NOMO-1 treated with DMSO at 0.1 percent for 48 hours (cell line): Measurements from ENCODE around the gene ZNF468.
"Not testable (repeated sequence)": the region's sequence is repeated elsewhere in the genome, so short reads cannot be mapped to it uniquely, and the experiment has no call there.

Source experiments
- DNase-seq: peaks from one replicate; lab custom pipeline; 2025; ENCODE audit not compliant: unreplicated experiment; lab: John Stamatoyannopoulos, UW

ZNF468 gene

DNA sequence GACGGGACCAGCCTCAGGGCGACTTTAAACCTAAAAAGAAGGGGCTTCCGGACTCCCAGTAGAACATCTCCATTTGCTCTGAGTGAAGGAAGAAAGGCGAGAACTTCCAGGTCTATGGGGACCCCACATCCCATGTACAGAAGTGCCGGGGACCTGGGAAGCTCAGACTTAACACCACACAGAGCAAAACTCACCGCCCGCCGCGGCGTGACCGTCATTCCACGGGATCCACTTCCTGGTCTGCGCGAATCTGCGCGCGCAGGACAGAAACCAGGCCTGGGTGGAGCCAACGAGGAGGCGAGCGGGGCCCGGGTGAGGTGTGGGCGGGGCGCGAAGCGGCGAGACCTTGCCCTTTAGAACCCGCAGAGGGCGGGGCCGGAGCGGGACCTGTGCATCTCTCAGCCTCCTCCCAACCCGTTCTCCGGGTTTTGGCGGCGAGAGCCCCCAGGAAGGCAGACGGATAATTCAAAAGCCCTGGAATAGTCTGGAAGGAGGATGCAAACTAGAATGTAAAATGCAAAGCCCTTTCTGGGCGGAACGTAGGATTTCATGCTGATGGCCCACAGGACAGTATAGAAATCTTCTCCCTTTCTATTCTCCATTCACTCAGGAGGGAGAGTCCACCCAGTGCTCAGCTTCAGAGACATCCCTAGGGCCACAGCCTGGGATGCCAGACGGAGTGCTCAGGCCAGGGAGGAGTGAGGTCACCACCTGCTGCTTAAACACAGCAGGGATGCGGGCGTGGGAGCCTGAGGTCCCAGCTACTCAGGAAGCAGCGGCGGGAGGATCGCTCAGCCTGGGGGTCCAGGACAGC lies at the start of gene ZNF468:
ZNF468 (minus strand) TSS at position 242 of the 814 bp plus-strand sequence. CDS start 3,347 bp downstream, outside the sequence.
- DNase-seq, result peak; percentile 55

DNA sequence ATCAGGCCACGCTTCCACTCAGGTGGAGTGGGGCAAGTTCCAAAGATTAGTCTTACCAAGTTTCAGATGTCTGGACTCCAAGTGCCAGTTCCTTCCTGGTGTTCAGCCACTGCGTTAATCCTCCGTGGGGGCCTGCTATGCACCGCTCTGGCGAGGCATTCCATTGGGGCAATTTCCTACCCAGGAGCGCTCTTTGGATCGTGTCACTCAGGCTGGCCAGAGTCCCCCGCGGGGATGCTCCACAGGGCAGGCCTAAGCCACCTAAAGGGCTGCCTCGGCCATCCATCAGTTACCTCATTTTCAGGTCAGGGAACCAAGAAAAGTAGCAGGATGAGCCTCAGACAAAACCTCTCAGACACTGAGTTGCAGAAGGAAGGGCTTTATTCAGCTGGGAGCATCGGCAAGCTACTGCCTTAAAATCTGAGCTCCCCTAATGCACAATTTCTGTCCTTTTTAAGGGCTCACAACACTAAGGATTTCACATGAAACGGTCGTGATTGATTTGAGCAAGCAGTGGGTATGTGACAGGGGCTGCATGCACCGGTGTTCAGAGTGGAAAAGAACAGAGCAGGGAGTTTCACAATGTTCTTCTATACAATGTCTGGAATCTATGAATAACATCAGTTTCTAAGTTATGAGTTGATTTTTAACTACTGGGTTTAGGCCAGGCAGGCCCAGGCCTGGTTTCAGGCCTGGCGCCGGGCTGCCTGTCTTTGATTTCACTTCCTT lies 46.8 kb upstream of the ZNF468 start:
- DNase-seq, result not testable (repeated sequence)

DNA sequence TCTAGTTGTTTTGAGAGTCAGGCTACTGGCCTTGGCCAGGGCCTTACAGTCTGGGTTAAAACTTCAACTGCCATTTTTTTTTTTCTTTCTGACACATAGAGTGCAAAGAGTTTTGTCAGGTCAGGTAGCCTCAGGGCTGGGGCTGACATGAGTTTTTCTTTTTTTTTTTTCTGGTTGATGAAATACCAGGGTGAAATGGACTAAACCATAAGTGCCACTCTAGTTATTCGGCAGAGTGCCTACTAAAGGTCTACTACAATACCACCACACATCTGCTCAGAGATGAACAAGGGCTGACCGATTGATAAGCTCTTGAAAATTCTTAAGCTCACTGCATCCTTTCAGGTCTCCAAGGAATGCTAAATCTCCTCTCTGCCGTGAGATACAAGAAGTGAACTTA lies 44.4 kb upstream of the ZNF468 start:
- no peak for DNase-seq

DNA sequence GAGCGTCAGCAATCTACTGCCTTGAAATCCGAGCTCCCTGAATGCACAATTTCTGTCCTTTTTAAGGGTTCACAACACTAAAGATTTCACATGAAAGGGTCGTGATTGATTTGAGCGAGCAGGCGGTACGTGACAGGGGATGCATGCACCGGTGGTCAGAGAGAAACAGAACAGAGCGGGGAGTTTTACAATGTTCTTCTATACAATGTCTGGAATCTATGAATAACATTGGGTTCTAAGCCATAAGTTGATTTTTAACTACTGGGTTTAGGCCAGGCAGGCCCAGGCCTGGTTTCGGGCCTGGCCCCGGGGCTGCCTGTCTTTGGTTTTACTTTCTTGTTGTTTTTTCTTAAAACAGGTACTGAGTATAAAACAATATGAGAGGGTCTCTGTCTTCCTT lies 41.2 kb upstream of the ZNF468 start:
- DNase-seq, result not testable (repeated sequence)

DNA sequence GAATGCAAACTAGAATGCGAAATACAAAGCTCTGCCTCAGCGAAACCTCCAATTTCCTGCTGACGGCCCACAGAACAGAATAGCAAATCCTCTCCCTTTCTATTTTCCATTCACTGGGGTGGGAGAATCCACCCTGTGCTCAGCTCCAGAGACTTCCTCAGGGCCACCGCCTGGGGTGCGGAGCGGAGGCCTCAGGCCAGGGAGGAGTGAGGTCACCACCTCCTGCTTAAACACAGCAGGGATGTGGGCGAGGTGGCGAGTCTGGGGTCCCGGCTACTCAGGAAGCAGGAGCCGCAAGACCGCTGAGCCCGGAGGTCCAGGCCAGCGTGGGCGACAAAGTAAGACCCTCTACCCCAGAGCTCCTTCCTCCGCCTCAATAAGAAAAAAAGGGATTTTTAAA lies 40.7 kb upstream of the ZNF468 start:
- DNase-seq, result no peak

DNA sequence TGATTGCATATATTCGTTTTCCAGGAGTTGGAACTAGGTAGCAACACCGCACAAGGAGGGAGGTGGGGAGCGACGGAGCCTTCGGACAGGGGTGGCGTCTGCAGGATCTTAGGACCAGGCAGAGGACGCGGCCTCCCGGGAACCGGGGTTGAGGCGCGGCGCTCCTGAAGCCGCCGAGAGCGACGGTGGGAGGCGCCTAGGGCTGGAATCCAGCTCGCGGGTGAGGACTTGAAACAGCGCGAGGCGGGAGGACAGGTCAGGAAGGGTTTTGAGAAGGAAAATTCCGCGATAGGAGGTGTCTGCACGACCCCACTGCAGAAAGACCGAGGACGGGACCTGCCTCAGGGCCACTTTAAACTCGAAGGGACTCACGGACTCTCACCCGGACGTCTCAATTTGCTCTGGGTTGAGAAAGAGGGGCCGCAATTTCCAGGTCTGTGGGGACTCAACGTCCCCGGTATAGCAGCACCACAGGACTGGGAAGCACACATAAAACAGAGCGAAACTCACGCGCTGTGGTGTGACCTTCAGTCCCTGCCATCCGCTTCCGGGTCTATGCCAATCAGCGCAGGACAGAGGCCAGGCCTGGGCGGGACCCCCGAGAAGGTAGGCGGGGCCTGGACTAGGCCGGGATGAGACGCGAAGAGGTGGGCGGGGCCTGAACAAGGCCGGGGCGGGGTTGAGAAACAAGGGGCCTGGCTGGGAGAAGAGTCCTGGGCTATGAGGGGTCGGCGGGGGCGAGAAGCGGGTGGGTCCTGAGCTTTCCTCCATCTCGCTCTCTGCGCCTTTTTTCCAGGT lies 39.9 kb upstream of the ZNF468 start, which contains the start of gene ZNF320:
ZNF320 (minus strand) TSS at position 498 of the 798 bp plus-strand sequence. CDS start 7,380 bp downstream, outside the sequence.
- DNase-seq, result no peak

DNA sequence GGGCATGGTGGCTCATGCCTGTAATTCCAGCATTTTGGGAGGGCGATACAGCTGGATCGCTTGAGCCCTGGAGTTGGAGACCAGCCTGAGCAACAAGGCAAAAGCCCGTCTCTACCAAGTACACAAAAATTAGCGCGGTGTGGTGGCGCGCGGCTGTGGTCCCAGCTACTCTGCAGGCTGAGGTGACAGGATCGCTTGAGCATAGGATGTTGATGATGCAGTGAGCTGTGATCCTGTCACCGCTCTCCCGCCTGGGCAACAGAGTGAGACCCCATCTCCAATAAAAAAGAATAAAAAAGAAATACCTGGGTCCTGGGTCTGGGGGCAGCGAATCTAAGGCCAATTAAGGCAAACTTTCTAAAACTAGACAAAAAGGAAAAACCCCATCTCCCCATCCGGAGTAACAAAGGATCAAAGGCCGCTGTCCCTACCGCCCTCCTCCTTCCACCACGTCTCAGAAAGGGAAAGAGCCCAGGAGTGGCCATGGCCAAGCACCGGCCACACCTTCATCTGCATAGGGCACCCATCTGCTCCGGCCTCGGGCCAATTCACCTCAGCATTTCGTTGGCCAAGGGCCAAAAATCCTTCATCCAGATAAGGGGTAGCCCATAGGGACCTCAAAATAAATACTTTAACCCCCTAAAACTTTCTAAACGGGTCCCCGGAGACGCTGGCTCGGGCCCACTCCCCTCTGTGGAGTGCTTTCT lies 39.2 kb upstream of the ZNF468 start:
- no peak for DNase-seq

DNA sequence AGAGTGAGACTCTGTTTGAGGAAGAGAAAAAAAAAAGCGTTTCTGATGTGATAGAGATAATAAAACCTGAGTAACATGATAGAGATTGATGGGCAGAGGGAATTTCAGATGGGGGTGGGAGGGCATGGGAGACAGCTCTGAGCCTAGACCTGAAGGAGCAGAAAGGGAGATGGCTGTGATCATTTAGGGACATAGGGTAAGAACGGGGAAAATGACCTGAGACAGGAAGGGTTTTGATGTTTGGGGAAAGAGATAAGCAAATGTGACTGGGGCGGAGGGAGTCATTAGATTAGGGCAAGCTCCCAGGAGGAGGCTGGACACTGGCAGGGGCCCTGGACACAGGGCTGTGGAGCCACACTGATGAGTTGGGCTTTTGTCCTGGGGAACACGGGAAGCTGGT lies 33.9 kb upstream of the ZNF468 start:
- DNase-seq, result no peak

DNA sequence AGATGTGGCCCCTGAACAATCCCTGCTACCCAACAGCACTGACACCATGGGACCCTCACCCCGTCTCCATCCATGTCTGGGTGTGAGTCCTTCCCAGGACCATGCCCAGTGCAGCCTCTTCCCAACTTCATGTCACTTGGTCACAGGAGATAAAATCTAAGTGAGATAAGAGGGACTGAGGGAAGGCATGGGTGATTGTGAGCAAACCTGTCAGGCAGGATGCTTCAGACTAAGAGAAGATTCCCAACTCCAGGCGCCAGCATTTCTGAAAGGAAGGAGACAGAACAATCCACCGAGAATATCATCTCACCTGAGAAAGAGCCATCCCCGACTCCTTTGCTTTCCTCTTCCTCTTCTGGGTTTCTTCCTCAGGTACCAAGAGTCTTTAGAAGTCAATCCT lies 32.5 kb upstream of the ZNF468 start:
- DNase-seq, result no peak

DNA sequence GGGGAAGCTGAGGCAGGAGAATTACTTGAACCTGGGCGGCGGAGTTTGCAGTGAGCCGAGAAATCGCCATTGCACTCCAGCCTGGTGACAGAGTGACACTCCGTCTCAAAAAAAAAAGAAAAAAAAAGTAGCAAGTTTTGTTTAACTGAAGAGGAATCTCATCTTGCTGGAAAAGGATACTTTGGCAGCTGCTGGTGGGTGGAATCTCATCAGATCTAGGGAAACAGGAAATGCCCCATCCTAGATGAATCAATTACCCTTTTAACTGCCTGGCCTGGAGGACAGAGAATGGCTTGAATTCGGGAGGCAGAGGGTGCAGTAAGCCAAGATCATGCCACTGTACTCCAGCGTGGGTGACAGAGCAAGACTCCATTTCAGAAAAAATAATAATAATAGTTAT lies 31.7 kb upstream of the ZNF468 start:
- DNase-seq, result no peak

DNA sequence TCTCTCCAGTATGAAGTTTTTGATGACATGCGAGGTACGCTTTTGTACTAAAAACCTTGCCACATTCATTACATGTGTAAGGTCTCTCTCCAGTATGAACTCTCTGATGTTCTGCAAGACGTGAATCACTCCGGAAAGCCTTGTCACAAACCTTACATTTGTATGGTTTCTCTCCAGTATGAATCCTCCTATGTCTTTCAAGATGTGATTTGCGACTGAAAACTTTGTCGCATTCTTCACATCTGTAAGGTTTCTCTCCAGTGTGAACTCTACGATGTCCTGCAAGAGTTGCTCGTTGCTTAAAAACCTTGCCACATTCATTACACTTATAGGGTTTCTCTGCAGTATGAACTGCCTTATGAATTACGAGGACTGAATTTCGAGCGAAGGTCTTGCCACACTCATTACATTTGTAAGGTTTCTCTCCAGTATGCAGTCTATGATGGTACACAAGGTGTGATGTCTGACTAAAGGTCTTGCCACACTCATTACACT lies 23.5 kb upstream of the ZNF468 start:
- DNase-seq, result no peak

DNA sequence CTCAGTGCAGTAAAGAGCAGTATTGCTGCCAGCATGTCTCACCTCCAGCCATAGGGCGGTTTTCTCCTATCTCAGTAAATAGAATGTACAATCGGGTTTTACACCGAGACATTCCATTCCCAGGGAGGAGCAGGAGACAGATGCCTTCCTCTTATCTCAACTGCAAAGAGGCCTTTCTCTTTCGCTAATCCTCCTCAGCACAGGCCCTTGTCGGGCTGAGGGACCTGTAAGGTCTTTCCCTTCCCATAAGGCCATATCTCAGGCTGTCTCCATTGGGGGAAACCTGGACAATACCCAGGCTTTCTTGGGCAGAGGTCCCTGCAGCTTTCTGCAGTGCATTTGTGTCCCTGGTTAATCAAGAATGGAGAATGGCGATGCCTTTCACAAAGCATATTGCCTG lies 15.6 kb upstream of the ZNF468 start:
- DNase-seq, result not testable (repeated sequence)

DNA sequence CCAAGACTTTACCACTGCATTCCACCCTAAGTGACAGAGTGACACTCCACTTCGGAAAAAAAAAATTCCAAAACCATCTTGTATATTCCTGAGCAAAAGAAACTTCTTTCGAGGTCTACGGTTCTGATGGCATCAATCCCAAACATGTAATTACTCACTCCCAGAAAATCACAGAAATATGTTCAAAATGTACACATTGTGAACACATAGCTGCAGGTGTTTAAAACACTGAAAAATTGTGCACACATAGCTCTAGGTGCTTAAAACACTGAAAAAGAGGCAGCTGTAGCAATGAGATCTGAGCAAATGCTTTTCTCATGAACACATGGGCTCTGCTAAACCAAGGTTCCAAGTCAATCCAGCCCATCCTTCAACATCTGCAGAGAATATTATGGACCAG lies 14.0 kb upstream of the ZNF468 start:
- no peak for DNase-seq

DNA sequence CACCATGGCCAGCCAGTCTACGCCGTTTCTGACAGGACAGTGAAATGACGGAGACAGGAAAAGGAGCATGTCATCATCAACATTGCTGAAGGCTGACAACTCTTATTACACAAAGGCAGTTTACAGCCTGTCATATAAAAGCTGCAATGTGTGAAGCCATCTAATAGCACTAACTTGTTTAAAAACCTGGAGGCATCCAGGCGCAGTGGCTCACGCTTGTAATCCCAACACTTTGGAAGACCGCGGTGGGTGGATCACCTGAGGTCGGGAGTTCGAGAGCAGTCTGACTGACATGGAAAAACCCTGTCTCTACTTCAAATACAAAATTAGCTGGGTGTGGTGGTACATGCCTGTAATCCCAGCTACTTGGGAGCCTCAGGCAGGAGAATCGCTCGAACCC lies 10.6 kb upstream of the ZNF468 start:
- DNase-seq, result not testable (repeated sequence)

DNA sequence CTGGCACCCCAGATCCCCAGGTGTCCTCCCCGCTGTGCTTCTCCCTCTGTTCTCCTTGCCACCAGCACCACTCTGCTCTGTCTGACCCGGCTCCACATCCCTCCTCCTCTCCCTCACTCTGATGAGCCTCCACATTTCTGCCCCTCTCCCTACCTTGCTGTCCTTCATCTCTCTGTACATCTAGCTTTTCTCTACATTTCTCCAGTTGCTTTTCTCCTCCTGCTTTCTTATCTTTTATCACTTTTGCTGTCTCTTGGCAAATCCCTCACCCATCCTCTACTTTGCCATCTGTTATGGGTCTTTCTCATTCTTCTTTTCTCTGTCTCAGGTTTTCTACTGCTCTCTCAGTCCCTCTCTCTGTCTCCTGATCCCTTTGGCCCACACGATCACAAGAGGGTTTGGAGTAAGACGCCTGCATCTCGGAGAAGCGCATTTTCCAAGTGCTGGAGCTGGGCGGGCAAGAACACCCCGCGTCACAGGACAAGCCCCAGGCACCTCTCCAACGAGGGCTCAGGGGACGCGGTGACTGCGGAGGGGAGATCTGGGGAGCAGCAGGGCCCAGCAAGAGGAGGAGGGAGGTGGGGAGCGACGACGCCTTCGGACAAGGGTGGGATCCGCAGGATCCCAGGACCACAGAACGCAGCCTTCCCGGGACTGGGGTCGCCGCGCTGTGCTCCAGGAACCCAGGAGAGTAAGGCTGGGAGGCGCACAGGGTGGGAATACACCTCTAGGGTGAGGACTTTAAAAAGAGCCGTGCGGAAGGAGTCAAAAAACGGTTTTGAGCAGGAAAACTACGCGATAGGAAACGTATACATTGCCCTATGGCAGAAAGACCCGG lies 660 bp downstream of the ZNF468 start:
- DNase-seq, result not testable (repeated sequence)

DNA sequence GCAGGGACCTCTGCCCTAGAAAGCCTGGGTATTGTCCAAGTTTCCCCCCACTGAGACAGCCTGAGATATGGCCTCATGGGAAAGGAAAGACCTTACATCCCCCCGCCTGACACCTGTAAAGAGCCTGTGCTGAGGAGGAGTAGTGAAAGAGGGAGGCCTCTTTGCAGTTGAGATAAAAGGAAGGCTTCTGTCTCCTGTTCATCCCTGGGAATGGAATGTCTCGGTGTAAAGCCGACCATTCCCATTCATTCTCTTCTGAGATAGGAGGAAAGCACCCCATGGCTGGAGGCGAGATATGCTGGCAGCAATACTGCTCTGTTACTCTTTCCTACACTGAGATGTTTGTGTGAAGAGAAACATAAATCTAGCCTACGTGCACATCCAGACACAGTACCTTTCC lies 10.1 kb downstream of the ZNF468 start:
- DNase-seq, result not testable (repeated sequence)

DNA sequence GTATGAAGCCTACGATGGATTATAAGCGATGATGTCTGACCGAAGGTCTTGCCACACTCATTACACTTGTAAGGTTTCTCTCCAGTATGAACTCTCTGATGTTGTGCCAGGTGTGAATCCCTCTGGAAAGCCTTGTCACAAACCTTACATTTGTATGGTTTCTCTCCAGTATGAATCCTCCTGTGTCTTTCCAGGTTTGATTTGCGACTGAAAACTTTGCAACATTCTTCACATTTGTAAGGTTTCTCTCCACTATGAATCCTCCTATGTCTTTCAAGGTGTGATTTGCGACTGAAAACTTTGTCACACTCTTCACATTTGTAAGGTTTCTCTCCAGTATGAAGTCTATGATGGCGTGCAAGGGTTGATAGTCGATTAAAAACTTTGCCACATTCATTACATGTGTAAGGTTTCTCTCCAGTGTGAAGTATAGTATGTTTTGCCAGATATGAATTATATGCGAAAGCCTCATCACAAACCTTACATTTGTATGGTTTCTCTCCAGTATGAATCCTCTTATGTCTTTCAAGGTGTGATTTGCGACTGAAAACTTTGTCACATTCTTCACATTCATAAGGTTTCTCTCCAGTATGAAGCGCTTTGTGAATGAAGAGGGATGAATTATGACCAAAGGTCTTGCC lies 16.5 kb downstream of the ZNF468 start:
- not testable (repeated sequence) for DNase-seq

DNA sequence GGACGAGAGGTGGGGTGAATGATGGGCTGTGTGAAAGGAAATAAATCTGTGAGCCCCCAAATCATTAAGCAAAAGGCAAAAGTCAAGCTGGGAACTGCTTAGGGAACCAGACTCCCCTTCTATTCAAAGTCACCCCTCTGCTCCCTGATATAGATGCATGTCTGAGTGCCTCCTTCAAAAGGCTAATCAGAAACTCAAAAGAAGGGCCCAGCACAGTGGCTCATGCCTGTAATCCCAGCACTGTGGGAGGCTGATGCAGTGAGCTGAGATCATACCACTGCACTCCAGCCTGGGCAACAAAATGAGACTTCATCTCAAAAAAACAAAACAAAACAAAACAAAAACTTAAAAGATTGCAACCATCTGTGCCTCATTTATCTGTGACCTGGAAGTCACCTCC lies 23.1 kb downstream of the ZNF468 start:
- not testable (repeated sequence) for DNase-seq

DNA sequence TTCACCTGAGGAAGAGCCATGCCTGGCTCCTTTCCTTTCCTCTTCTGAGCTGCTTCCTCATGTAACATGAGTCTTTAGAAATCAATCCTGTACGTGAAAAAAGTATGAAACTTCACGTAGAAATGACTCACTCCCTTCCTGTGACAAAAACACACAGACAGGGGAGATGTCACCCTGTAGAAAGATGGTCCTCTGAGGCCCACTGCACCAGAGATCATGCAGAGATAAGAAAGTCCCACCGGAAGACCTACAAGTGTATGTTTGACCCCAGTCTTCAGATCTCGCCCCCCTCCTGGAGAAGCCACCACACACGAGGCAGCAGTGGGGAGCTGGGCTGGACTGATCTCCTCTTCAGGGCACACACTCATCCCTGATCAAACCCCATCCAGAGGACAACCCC lies 23.9 kb downstream of the ZNF468 start:
- DNase-seq, result not testable (repeated sequence)
